SU-DHL-6 (cell line): ENCODE results near the gene PAK1IP1.
A peak's percentile ranks its signal among the peaks of the same experiment; 100 is the strongest.
"Not testable (repeated sequence)": the region's sequence is repeated elsewhere in the genome, so short reads cannot be mapped to it uniquely, and the experiment has no call there.

Source experiments
- H2AFZ ChIP-seq: fragments of 200-600 bp; sonication (generic); 2 replicates; pipeline ENCODE4 v1.6.1; 2014; ENCODE audit warnings: low read depth, mild to moderate bottlenecking, moderate library complexity, mixed read lengths, antibody characterized with exemption, low read length; ENCODE audit not compliant: severe bottlenecking
- H3F3A ChIP-seq: fragments of 200-600 bp; shearing (Covaris generic); 2 replicates; pipeline ENCODE4 v1.6.0; 2016; ENCODE audit warnings: antibody characterized with exemption, mild to moderate bottlenecking; ENCODE audit not compliant: insufficient read depth
- H3K27ac ChIP-seq: fragments of 200-600 bp; sonication (generic); 2 replicates; pipeline ENCODE4 v1.5.1; 2016; ENCODE audit warnings: low read depth, mild to moderate bottlenecking, low read length, moderate library complexity, mixed read lengths
- H3K27me3 ChIP-seq: fragments of 200-600 bp; sonication (generic), shearing (Covaris generic); 2 replicates; pipeline ENCODE4 v1.6.0; 2014; ENCODE audit warnings: mild to moderate bottlenecking, low read length
- H3K36me3 ChIP-seq: fragments of 200-600 bp; sonication (generic); 2 replicates; pipeline ENCODE4 v1.6.1; 2014; ENCODE audit warnings: mild to moderate bottlenecking, low read length, mixed read lengths
- H3K4me2 ChIP-seq: fragments of 300-600, 200-600 bp; shearing (Covaris generic), sonication (generic); 2 replicates; pipeline ENCODE4 v1.6.0; 2014; ENCODE audit warnings: low read length, low read depth, mild to moderate bottlenecking; ENCODE audit not compliant: poor library complexity, severe bottlenecking
- H3K4me3 ChIP-seq: fragments of 200-600 bp; sonication (generic); 2 replicates; pipeline ENCODE4 v1.5.1; 2014; ENCODE audit warnings: antibody characterized with exemption, low read length, mild to moderate bottlenecking, mixed read lengths; ENCODE audit not compliant: insufficient read depth, poor library complexity, severe bottlenecking
- H3K79me2 ChIP-seq: fragments of 200-600 bp; sonication (generic); 2 replicates; pipeline ENCODE4 v1.6.1; 2014; ENCODE audit warnings: mild to moderate bottlenecking, low read length, moderate library complexity; ENCODE audit not compliant: insufficient read depth
- H3K9ac ChIP-seq: fragments of 200-600 bp; sonication (generic); 2 replicates; pipeline ENCODE4 v1.7.0; 2014; ENCODE audit warnings: mild to moderate bottlenecking, low read length
- H3K9me2 ChIP-seq: fragments of 200-600 bp; sonication (generic); replicated peaks from 2 replicates; pipeline ENCODE4 v1.6.1; 2014; ENCODE audit warnings: low read length; ENCODE audit not compliant: insufficient read depth
- H3K9me3 ChIP-seq: fragments of 200-600 bp; sonication (generic); 2 replicates; pipeline ENCODE4 v1.6.1; 2014; ENCODE audit warnings: low read length, mixed read lengths; ENCODE audit not compliant: insufficient read depth
- H4K20me1 ChIP-seq: fragments of 200-600 bp; sonication (generic); 2 replicates; pipeline ENCODE4 v1.6.1; 2014; ENCODE audit warnings: low read depth, mild to moderate bottlenecking, antibody characterized with exemption, low read length, moderate library complexity, mixed read lengths
- CTCF ChIP-seq: fragments of 200-600 bp; sonication (generic); IDR thresholded peaks from one replicate; pipeline ENCODE4 v1.5.1; 2017; ENCODE audit warnings: antibody characterized with exemption, mild to moderate bottlenecking, low read length, moderate library complexity; ENCODE audit not compliant: insufficient read depth, poor library complexity, severe bottlenecking
- EZH2phosphoT487 ChIP-seq: fragments of 200-600 bp; sonication (generic), shearing (Covaris generic); conservative IDR thresholded peaks from 2 replicates; pipeline ENCODE4 v1.6.1; 2018; ENCODE audit warnings: mild to moderate bottlenecking, antibody characterized with exemption, low read length, moderate library complexity, mixed read lengths

Gene PAK1IP1

GRCh38 chr6:10747251-10747972 is 52.6 kb downstream of the PAK1IP1 start, which contains the start of gene TMEM14B:
TMEM14B (plus strand) TSS chr6:10747805; CDS start chr6:10749246, 1,441 bp downstream.
- H2AFZ ChIP-seq: peak within 1 kb of the TSS; percentile 91
- peak within 1 kb of the TSS; percentile 87 for H3K4me3 ChIP-seq
- peak within 1 kb of the TSS; percentile 78 for H3K4me2 ChIP-seq
- H3K79me2 ChIP-seq: peaks cover 42% of the 10 kb centered on the region
- no peaks in the 10 kb centered on the region for H3K27me3 ChIP-seq
- peaks cover 6% of the 10 kb centered on the region; the same call in 1 of the 2 replicates for H3K36me3 ChIP-seq
- no peaks in the 10 kb centered on the region for H4K20me1 ChIP-seq
- H3K9me2 ChIP-seq: no peaks in the 10 kb centered on the region
- no peaks in the 10 kb centered on the region for H3K9me3 ChIP-seq
- TF ChIP-seq EZH2phosphoT487: no peak
- no peak for TF ChIP-seq CTCF
- peaks cover 15% of the 10 kb centered on the region for H3F3A ChIP-seq
- peak within 1 kb of the TSS; percentile 53 for H3K27ac ChIP-seq
- peak within 1 kb of the TSS; percentile 81 for H3K9ac ChIP-seq

GRCh38 chr6:10749734-10750133 is 55.0 kb downstream of the PAK1IP1 start:
- H3K9me2 ChIP-seq: no peaks in the 10 kb centered on the region
- H3K9me3 ChIP-seq: no peaks in the 10 kb centered on the region
- peak overlapping the region; percentile 81 for H3K9ac ChIP-seq
- no peaks in the 10 kb centered on the region for H3K27me3 ChIP-seq
- H3F3A ChIP-seq: peaks cover 15% of the 10 kb centered on the region
- peak overlapping the region; percentile 78 for H3K4me2 ChIP-seq
- H3K4me3 ChIP-seq: no peak overlapping the region
- H3K79me2 ChIP-seq: peaks cover 66% of the 10 kb centered on the region
- H3K27ac ChIP-seq: no peak overlapping the region
- no peaks in the 10 kb centered on the region for H4K20me1 ChIP-seq
- no peak overlapping the region for H2AFZ ChIP-seq
- no peak for TF ChIP-seq CTCF
- no peak for TF ChIP-seq EZH2phosphoT487
- H3K36me3 ChIP-seq: peaks cover 11% of the 10 kb centered on the region; the same call in 1 of the 2 replicates

- not testable (repeated sequence) for H3K27me3 ChIP-seq, H3K9me3 ChIP-seq, H3K4me2 ChIP-seq, H3K27ac ChIP-seq, H2AFZ ChIP-seq, H3K4me3 ChIP-seq, H4K20me1 ChIP-seq, H3K9ac ChIP-seq, H3K9me2 ChIP-seq
- peaks cover 74% of the 10 kb centered on the region for H3K79me2 ChIP-seq
- peaks cover 19% of the 10 kb centered on the region for H3K36me3 ChIP-seq
- H3F3A ChIP-seq: peaks cover 12% of the 10 kb centered on the region
Measured at GRCh38 chr6:10750568-10750967, 55.8 kb downstream of the PAK1IP1 start.

DNA sequence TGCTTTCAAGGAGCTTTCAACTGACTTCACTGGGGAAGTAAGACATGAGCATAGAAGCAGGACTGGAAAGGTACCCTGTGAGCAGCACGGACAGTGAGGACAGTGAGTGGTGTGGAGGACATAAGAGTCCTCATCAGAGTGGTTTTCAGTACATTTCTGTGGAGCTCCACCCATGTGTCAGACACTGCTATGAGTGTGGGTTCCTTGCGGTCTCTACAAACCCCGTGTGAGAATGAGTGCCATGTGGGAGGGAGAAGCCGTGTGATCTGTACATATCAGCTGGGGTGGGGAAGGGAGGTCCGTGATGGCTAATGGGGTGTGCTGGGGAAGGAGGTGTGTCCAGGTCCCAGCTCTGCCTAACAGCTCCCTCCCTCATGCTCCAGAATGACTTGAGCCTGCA is 57.0 kb downstream of the PAK1IP1 start:
- H3K9me3 ChIP-seq, H4K20me1 ChIP-seq, H2AFZ ChIP-seq, H3K4me3 ChIP-seq, H3K4me2 ChIP-seq, H3K27ac ChIP-seq, H3K9ac ChIP-seq, H3K9me2 ChIP-seq, H3F3A ChIP-seq, H3K27me3 ChIP-seq: not testable (repeated sequence)
- peaks cover 20% of the 10 kb centered on the region for H3K36me3 ChIP-seq
- H3K79me2 ChIP-seq: peaks cover 79% of the 10 kb centered on the region
